ENCODE measurements around the gene EFCAB6. TPM values are rescaled to one million over a fixed set of nuclear protein-coding genes. Genes with fewer than 3 reads are reported as not detected.

EFCAB6 gene
- total RNA-seq, 1 experiment from 2014 or later = 2.9 TPM

GRCh38 chr22:43570531-43571165, 241.5 kb downstream of the EFCAB6 start:
- H3K4me3 ChIP-seq = no peak overlapping the region
- H3K36me3 ChIP-seq = no peaks in the 10 kb centered on the region
- DNase-seq = no peak
- no peaks in the 10 kb centered on the region for H3K9me3 ChIP-seq
- H3K27me3 ChIP-seq = no peaks in the 10 kb centered on the region

DNA sequence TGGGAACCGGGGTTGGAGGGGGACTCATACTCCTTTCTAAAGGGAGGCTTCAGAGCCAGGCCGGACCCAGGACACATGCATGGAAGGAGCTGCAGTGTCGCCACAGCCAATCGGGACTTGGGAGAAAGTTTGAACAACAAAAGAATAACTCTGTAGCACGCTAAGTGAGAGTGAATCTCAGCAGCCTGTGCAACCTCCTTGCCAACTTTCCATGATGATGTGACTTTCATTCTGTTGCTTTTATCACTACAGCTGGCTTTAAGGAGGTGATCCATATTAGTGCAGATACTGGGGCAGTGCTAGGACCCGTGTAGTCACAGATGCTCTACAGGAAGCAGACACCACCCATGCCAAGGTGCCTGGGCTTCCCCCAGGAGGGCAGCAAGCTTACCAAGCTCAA, 243.0 kb downstream of the EFCAB6 start:
- Histone ChIP-seq H3K36me3 (no peaks in the 10 kb centered on the region), H3K4me3 (no peak overlapping the region), H3K27me3 (no peaks in the 10 kb centered on the region), H3K9me3 (no peaks in the 10 kb centered on the region)
- no peak for DNase-seq

DNA sequence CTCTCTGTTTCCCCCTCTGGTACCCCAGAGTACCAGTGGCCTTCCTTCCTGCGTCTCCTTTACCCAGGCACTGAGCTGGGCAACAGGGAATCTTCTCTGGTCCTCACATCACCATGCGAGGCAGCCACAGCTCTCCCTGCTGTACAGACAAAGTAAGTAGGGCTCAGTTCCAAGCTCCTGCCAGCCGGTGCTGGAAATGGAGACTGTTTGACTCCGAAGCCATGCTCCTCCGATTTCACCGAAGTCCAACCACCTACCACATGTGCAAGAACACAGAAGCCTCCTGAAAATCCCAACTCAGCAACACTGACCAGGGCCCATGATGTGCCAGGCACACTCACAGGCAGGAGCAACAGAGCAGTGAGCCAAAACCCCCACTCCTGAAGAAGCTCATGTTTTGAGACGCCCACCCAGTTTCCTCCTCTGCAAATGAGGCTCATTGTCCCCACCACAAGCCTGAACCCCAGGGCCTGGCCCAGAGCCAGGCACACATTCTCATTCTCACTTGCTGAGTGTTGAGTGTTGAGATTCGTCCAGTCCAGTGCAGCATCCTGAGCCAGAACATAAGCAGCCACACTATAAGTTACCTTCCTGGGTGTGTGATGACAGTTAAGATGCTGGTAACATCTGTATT, 244.3 kb downstream of the EFCAB6 start:
- no peak for DNase-seq
- Histone ChIP-seq H3K9me3 (no peaks in the 10 kb centered on the region), H3K4me3 (no peak overlapping the region), H3K36me3 (no peaks in the 10 kb centered on the region), H3K27me3 (no peaks in the 10 kb centered on the region)

DNA sequence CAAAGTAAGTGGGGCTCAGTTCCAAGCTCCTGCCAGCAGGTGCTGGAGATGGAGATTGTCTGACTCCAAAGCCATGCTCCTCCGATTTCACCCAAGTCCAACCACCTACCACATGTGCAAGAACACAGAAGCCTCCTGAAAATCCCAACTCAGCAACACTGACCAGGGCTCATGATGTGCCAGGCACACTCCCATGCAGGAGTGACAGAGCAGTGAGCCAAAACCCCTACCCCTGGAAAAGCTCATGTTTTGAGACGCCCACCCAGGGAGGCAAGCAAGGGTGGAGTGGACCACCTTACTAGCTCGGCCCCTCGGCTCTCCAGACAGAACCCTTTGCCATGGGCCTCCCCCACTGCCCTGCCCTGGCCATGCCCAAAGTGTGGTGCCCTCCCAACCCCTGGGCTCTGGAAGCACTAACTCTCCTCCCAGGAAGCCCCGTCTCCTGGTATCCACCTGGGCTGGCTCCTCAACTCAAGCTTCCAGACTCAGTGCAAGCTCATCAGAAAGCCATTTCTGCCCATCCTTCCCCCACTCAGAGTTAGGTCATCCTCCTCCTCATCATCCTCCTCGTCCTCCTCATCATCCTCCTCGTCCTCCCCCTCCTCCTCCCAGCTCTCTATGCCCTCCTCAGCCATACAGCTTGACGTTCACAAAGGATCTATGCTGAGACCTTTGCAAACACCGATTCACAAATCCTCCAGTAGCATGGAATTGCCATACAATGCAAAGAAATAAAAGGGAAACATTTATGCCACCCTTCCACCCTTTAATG, 245.4 kb downstream of the EFCAB6 start:
- H3K4me3 ChIP-seq = no peak overlapping the region
- no peaks in the 10 kb centered on the region for H3K36me3 ChIP-seq
- DNase-seq = no peak
- no peaks in the 10 kb centered on the region for H3K9me3 ChIP-seq
- no peaks in the 10 kb centered on the region for H3K27me3 ChIP-seq

- no peak for DNase-seq
- Histone ChIP-seq H3K27me3 (no peaks in the 10 kb centered on the region), H3K4me3 (no peak overlapping the region), H3K36me3 (no peaks in the 10 kb centered on the region), H3K9me3 (no peaks in the 10 kb centered on the region)
Measured at GRCh38 chr22:43566021-43566420, 246.1 kb downstream of the EFCAB6 start.

- Histone ChIP-seq H3K36me3 (no peaks in the 10 kb centered on the region), H3K9me3 (no peaks in the 10 kb centered on the region), H3K4me3 (no peak overlapping the region), H3K27me3 (no peaks in the 10 kb centered on the region)
- no peak for DNase-seq
Measured at GRCh38 chr22:43564859-43565258, 247.2 kb downstream of the EFCAB6 start.

GRCh38 chr22:43563571-43563970, 248.5 kb downstream of the EFCAB6 start:
- no peaks in the 10 kb centered on the region for H3K27me3 ChIP-seq
- DNase-seq = no peak
- no peaks in the 10 kb centered on the region for H3K36me3 ChIP-seq
- no peak overlapping the region for H3K4me3 ChIP-seq
- no peaks in the 10 kb centered on the region for H3K9me3 ChIP-seq

- no peak overlapping the region for H3K4me3 ChIP-seq
- H3K9me3 ChIP-seq = no peaks in the 10 kb centered on the region
- no peaks in the 10 kb centered on the region for H3K27me3 ChIP-seq
- no peak for DNase-seq
- H3K36me3 ChIP-seq = no peaks in the 10 kb centered on the region
Measured at GRCh38 chr22:43562843-43563242, 249.3 kb downstream of the EFCAB6 start.

DNA sequence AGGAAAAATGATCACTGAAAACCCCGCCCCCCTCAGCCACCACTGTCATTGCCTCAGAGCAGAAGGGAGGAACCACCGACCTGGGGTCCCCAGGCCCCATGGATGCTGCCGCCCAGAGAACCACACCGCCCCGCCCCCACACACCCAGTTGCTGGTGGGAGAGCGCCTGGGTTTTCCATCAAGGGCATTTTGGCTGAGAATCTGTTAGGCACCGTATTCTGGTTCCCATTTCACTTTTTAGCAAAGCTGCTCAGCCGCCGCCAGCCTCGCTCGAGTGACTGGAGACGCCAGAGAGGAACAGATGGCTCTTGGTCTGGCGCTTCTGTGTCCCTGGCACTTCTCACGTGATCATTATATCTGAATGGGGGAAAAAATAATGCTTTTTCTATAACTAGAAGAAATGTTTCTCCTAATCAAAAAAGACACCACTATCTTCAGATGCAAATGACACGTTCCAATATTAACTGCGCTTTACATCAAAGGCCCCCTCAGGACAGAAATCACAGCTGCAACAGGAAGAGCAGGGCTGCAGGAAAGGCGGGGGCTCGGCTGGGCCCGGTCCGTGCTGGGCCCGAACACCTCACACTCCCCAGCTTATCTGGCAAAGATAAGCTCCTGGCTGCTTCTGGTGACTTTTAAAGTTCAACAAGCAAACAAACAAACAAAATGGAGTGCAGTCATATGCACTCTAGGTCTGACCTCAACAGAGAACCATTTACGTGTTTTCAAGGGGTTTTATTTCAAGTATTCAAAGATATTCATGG, 250.5 kb downstream of the EFCAB6 start:
- no peak overlapping the region for H3K4me3 ChIP-seq

GRCh38 chr22:43560651-43561050, 251.5 kb downstream of the EFCAB6 start:
- H3K36me3 ChIP-seq = no peaks in the 10 kb centered on the region
- no peak overlapping the region for H3K4me3 ChIP-seq
- H3K27me3 ChIP-seq = no peaks in the 10 kb centered on the region
- H3K9me3 ChIP-seq = no peaks in the 10 kb centered on the region
- DNase-seq = no peak

More for the DNA sequence above, 250.5 kb downstream of the EFCAB6 start:
- DNase-seq = no peak
- H3K27me3 ChIP-seq = no peaks in the 10 kb centered on the region
- H3K9me3 ChIP-seq = no peaks in the 10 kb centered on the region
- no peaks in the 10 kb centered on the region for H3K36me3 ChIP-seq

DNA sequence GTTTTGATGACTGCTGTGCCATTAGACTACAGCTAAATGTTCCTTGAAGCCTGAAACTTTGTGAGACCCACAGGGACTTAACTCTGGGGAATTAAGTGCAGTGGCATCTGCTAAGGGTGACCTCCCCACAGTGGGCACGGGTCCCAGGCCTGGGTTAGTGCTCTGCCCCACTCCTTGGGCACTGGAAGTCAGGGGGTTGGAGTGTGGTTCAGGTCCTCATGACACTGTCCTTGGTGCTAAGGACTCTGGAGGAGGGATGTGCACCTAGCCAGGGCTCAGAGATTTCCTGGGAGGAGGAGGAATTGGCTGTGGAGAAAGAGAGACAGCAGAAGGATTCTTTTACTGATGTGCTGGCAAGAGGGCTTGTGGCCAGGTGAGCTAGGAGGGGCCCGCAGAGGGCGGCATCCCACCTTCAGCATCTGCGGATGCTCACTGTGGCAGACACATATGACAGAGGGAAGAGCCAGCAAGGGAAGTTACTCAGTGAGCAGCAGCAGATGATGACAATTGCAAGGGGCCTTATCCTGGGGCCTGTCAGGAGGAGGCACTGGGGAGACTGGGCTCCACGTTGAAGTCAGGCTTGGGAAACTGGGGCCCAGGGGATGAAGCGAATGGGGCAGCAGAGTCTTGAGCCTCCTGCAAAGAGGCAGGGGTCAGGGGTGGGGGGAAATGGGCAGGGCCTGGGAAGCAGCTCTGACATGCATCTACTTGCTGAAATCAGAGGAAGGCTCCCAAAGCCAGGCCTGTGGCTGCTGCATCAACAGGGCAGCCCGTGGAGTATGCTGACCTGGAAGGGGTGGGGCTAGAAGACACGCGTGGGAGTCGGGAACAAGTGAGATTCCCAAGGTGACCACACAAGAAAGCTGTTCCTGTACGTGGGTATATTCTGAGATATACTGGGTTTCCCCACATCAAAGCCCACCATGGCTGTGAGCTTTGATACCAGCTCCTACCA, 256.3 kb downstream of the EFCAB6 start:
- no peaks in the 10 kb centered on the region for H3K9me3 ChIP-seq
- H3K27me3 ChIP-seq = no peaks in the 10 kb centered on the region
- H3K36me3 ChIP-seq = no peaks in the 10 kb centered on the region
- no peak overlapping the region for H3K4me3 ChIP-seq
- no peak for DNase-seq

GRCh38 chr22:43554694-43555365, 257.3 kb downstream of the EFCAB6 start:
- DNase-seq = no peak
- Histone ChIP-seq H3K27me3 (no peaks in the 10 kb centered on the region), H3K36me3 (no peaks in the 10 kb centered on the region), H3K9me3 (no peaks in the 10 kb centered on the region), H3K4me3 (no peak overlapping the region)

GRCh38 chr22:43554259-43554636, 257.9 kb downstream of the EFCAB6 start:
- Histone ChIP-seq H3K36me3 (no peaks in the 10 kb centered on the region), H3K9me3 (no peaks in the 10 kb centered on the region), H3K4me3 (no peak overlapping the region), H3K27me3 (peaks cover 5% of the 10 kb centered on the region; the same call in 1 of the 2 replicates)
- no peak for DNase-seq

- no peaks in the 10 kb centered on the region for H3K36me3 ChIP-seq
- peaks cover 5% of the 10 kb centered on the region; the same call in 1 of the 2 replicates for H3K27me3 ChIP-seq
- no peak overlapping the region for H3K4me3 ChIP-seq
- no peaks in the 10 kb centered on the region for H3K9me3 ChIP-seq
- no peak for DNase-seq
Measured at GRCh38 chr22:43553451-43554258, 258.4 kb downstream of the EFCAB6 start.

DNA sequence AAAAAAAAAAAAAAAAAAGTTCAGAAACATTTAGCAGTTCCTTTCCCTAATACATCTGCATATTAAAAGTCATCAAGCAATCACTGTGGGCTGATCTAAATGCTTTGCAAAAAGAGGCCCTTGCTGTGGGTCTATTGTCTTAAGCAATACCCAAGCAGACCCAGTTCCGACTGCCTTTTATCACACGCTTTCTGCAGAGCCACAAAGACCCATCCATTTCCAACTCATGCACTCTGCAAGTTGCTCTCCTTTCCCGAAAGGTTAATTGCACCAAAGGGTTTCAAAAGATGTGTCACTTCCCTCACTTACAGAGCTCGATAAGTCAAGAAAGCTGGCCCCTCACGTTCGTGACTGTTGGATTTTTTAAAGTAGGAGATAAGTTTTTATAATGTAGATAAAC, 261.4 kb downstream of the EFCAB6 start:
- H3K36me3 ChIP-seq = no peaks in the 10 kb centered on the region
- no peak for DNase-seq
- peaks cover 5% of the 10 kb centered on the region; the same call in 1 of the 2 replicates for H3K27me3 ChIP-seq
- H3K4me3 ChIP-seq = no peak overlapping the region
- H3K9me3 ChIP-seq = no peaks in the 10 kb centered on the region
